Measurements from ENCODE around the gene JADE2.
"Not testable (repeated sequence)": the region's sequence is repeated elsewhere in the genome, so short reads cannot be mapped to it uniquely, and the experiment has no call there.

JADE2 gene

DNA sequence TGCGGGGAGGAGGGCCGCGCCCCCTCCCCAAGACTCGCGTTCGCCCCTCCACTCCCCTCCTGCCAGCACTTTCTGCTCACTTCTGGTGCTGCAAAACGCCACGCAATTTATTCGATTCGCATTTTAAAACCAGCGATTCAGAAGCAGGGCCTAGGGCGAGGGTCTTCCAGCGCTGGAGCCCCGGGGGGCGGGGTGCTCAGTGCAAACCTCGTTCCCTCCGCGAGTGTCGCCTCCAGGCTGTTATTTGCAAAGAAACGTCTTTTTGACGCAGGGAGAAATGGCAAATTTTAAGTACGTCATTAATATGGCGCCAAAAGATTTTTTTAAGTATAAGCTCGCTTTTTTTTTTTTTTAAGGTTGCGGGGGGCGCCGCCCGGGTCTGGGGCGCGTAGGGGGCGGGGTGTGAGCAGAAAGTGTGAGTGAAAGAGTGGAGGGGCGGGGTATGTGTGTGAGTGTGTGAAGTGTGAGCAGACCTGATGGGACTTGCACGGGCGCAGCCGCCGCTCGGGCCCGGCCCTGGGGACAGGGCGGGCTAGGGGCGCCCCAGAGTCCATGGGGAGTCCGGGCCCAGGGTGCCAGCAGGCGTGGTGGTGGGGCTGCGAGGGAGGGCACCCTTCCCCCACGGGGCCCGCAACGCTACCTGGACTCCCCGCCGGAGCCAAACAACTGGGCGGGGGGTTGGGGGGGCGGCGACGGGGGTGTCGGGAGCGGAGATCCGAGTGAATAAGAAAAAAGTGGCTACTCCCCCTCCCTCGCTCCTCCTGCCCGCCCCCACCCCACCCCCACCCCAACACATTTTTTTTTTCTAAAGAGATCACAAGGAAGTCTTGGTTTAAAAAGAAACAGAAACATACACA is at the start of gene JADE2:
JADE2 (plus strand) TSS at position 845 of the 857 bp plus-strand sequence. CDS start 10,188 bp downstream, outside the sequence.
- Histone ChIP-seq H3K4me3 (peak within 1 kb of the TSS; percentile 65 to 95 (median 82)), H3K27ac (peak within 1 kb of the TSS; percentile 72 to 100 (median 98))

DNA sequence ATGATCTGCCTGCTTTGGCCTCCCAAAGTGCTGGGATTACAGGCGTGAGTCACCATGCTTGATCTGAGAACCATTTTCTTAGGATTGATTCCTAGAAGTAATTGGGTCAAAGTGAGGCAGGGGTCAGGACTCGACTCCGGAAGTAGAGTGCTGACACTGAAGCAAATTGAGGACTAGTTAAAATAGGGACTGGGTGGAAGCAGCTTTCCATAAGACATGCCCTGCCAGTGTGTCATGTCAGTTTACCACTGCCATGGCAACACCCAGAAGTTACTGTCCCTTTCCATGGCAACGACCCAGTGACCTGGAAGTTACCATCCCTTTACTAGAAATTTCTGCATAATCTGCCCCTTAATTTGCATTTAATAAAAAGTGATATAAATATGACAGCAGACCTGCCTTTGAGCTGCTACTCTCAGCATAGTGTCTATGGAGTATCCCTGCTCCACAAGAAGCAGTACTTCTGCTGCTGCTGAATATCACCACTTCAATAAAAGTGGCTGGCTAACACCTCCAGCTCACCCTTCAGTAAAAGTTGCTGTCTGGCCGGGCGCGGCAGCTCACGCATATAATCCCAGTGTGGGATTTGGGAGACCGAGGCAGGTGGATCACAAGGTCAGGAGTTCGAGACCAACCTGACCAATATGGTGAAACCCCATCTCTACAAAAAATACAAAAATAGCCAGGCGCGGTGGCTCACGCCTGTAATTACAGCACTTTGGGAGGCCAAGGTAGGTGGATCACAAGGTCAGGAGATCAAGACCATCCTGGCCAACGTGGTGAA is 47.8 kb upstream of the JADE2 start:
- H3K27ac ChIP-seq = no peak overlapping the region
- no peak overlapping the region for H3K4me3 ChIP-seq

DNA sequence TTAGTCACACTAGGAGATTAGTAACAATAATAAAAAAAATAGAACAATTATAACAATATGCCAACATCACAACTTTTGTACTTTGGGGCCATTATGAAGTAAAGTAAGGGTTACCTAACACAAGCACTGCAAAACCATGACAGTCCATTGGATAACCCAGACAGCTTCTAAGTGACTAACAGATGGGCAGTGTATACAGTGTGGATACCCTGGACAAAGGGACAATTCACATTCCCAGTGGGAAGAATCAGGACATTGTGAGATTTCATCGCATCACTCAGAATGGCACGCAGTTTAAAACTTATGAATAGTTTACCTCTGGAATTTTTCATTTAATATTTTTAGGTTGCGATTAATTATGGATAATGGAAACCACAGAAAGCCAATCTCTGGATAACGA is 45.6 kb upstream of the JADE2 start:
- no peak overlapping the region for H3K27ac ChIP-seq
- no peak overlapping the region for H3K4me3 ChIP-seq

DNA sequence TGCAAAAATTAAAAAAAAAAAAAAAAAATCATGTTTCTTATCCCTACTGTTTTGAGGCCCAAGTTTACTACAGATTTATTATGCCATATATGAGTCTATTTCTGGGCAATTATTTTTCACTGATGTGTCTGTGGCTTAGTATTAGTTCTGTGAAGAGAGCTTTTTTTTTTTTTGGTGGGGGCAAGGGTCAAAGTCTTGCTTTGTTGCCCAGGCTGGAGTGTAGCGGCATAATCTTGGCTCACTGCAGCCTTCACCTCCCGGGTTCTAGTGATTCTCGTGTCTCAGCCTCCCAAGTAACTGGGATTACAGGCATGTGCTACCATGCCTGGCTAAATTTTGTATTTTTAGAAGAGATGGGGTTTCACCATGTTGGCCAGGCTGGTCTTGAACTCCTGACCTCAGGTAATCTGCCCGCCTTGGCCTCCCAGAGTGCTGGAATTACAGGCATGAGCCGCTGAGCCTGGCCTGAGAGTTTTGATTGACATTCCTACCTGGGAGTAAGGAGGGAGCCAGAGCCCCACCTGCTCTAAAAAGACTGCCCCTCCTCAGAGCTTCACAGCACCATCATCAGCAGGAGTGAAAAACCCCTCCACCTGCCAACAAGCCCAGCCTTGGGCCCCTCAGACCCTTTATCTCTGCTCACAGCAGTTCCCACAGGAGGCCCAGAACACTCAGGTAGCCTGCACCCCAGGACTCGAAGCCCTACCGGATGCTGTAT is 36.1 kb upstream of the JADE2 start:
- no peak overlapping the region for H3K27ac ChIP-seq

DNA sequence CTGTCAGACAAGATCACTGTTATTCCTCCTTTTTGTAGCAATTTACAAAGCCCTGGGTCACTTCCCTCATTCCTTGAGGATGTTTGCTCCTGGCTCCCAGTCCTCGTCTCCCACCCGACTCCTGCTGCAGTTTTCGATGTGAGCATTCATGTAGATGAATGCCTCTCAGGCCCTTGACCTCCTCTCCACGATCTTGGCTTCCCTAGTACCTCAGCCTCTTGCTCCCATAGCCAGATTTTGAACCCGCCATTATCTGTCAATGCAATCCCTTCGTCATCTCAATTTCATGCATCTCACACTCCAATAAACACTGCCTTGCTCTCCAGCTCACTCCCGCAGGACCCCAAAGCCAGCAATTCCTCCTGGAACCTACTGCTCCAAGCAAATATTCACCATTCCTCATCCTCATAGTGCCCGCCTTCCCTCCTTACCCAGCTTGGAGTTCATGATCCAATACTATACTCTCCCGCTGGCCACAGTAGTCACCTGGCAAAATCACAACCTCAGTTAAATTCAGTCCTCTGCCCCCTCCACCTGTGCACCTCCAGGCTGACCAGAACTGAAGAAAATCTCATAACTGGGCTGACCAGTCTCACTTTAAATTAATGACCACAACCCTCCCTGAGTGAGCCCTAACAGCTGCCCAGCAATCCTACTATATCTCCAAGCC is 35.1 kb upstream of the JADE2 start:
- H3K27ac ChIP-seq = no peak overlapping the region
- no peak overlapping the region for H3K4me3 ChIP-seq

More for the DNA sequence above, 36.1 kb upstream of the JADE2 start:
- H3K4me3 ChIP-seq = no peak overlapping the region

DNA sequence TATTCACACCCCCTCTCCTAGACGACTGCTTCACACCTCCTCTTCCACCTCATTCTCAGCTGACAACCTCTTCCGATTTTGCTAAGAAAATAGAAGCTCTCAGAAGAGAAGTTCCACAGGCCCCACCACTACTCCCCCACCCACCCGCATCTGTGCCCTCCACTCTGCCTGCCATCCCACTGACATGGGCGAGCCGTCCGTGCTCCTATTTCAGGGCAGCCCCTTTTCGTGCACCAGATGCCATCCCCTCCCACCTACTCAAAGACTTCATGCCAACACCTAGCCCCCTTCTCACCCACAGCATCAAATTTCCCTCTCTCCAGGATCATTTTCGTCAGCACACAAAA is 34.6 kb upstream of the JADE2 start:
- H3K4me3 ChIP-seq = no peak overlapping the region
- no peak overlapping the region for H3K27ac ChIP-seq

DNA sequence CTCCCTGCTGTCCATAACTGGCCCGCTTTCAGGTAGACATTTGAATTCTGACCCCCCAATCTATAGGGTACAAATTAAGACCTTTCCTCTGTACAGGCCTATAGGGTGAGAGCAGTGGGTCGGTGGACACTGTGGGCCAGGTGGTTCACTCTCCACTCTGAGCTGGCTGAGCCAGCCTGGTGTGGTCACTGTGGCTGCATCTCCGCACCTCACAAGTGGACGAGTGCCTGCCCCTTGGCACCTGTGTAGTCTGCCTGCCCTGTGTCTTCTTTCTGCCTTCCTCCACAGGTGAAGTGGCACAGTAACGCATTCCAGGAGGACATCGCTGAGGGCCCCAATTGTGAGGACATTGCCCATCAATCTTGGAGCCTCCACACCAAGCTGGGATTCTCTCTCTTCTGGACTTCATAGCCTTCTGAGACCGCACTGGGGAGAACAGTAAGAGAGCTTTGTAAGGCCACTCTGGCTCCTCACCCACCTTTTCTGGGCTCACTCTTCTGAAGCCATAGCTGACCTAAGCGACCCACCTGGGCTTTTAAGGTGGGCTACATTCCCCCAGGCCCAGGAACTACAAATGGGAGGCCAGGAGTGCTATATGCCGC is 33.5 kb upstream of the JADE2 start:
- Histone ChIP-seq H3K27ac (peak overlapping the region in 4 of 21 experiments; percentile 7 to 66 (median 32)), H3K4me3 (no peak overlapping the region)

DNA sequence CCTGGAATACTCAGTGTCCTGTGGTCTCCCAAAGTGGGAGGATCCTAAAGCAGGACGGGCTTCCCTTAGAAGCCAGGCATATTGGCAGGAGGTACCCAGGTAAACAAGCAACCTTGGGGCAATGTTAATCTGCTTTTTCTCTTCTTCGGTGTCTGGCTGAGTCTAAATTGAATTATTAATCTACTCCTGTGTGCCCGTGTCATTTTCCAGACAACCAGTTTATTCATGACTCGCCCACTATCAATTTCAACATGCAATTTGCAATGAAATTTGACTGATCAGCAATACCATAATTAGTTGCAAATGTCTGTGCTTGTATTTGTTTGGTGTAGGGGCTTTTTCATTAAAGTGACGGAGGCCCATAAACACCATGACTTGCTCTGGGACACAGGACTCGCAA is 32.9 kb upstream of the JADE2 start:
- H3K27ac ChIP-seq = peak overlapping the region in 4 of 21 experiments; percentile 7 to 66 (median 32)
- H3K4me3 ChIP-seq = no peak overlapping the region

DNA sequence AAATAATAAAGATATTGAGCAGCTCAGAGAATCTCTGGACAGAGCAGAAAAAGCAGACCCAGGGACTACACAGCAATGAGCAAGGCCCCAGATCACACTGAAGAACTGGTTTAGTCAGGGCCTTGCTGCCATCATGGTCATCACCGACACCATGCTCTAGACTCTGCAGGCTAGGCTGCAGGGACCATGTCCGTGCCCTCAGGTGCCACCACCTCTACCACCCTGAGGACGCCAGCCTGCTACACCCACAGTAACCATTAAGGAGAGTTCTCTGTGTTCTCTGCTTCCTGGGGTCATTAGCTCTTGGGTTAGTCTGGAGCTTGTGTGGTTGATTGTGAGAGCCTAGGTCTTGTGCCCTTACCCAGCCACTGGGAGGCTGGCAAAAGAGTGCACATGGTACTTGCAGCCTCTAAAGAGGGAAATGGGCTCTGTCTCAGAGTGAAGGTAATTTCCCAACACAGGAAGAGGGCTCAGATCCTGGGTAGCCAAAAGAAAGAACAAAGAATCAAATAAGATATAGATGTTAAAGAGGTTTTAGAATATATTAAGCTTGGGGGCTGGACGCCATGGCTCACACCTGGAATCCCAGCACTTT is 31.9 kb upstream of the JADE2 start:
- no peak overlapping the region for H3K4me3 ChIP-seq
- no peak overlapping the region for H3K27ac ChIP-seq

DNA sequence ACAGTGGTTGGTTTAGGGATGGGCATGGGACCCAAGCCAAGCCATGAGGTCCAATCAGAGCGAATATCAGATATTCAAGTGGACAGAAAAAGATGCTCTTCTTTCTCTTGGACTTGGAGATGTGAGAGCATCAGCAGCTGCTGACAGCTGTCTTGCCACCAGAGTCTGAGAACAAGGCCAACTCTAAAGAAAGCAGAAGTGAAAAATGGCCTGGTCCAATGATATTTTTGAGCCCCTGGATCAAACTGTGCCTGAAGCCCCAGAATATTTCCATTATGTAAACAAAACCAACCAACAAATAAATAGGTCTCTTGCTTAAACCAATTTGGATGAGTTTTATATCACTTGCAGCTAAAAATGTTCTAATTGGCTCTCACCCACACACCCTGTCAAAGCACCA is 30.7 kb upstream of the JADE2 start:
- Histone ChIP-seq H3K27ac (no peak overlapping the region), H3K4me3 (no peak overlapping the region)

DNA sequence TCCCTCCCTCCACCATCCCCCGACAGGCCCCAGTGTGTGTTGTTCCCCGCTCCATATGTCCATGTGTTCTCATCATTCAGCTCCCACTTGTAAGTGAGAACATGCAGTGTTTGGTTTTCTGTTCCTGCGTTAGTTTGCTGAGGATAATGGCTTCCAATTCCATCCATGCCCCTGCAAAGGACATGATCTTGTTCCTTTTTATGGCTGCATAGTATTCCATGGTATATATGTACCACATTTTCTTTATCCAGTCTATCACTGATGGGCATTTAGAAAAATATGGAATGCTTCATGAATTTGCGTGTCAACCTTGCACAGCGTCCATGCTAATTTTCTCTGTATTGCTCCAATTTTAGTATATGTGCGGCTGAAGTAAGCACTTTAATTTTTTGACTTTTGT is 25.6 kb upstream of the JADE2 start:
- H3K27ac ChIP-seq, H3K4me3 ChIP-seq: not testable (repeated sequence)

DNA sequence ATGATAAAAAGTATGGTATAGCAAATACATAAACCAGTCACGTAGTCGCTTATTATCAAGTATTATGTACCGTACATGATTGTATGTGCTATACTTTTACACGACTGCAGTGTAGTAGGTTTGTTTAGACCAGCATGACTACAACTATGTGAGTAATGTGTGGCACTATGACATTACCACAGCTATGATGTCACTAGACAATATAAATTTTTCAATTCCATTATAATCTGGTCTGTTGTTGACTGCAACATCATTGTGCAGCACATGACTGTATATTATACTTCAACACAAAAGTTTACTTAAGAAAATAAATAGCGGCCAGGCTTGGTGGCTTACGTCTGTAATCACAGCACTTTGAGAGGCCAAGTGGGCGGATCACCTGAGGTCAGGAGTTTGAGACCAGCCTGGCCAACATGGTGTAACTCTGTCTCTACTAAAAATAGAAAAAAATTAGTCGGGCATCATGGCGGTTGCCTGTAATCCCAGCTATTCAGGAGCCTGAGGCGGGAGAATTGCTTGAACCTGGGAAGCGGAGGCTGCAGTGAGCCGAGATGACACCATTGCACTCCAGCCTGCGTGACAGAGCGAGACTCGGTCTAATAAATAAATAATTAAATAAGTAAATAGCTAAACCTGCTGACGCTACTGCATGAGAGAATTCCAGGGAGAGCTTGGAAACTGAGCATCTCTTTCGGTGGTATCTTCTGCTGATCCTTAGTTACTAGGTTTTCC is 24.6 kb upstream of the JADE2 start:
- H3K4me3 ChIP-seq = no peak overlapping the region
- no peak overlapping the region for H3K27ac ChIP-seq

DNA sequence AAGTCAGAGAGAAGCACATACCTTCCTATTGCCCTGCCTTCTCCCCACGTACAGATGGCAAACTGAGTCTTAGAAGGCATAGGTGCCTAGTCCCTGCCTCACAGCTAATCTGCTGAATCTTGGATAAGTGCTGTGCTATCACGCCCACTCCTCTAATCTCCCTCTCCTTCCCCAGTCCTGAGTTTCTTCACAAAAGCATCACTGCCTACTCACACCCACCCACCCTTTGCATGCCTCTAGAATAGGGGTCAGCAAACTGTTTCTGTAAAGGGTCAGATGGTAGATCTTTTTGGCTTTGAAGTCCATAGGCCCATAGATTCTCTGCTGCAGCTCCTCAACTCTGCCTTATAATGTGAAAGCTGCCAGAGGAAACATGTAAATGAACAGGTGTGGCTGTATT is 23.2 kb upstream of the JADE2 start:
- H3K4me3 ChIP-seq = no peak overlapping the region
- H3K27ac ChIP-seq = peak overlapping the region in 5 of 21 experiments; percentile 2 to 75 (median 57)

DNA sequence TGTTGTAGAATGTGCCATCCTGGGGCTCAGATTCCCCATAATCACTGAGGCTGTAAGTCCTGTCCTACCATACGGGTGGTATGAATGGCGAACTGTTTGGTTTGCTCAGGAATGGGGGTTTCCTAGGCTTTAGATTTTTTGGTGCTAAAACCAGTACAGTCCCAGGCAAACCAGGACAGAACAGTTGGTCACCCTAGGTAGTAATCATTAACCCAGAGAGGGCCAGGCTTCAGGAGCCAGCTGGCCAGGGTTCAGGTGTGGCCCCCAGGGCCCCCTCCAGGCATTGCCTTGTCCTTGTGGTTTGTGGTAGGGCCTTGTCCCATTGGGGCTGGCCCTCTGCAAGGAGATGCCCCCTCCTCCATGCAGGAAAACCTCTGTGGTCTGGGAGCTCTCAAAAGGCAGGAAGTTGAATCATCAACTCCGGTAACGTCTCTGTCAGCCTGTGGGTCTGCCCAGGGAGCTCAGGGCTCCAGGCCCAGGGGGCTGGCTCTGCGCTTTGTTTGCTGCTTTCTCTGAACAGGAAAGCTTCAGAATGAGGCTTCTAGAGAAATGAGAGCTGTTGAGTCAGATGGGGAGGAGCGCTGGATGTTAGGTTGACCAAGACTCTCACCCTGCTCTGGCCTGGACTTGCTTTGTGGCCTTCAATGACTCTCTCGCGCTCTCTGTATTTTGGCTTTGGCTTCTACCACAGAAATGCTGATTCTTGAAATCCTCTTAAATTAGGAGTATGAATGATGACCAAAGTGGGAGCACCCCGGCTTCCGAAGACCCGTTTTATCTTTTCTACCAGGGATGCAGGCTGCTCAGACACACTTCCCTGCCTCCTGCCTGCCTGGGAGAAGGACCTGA is 22.2 kb upstream of the JADE2 start:
- Histone ChIP-seq H3K4me3 (no peak overlapping the region), H3K27ac (peak overlapping the region in 19 of 21 experiments; percentile 52 to 84 (median 74))

DNA sequence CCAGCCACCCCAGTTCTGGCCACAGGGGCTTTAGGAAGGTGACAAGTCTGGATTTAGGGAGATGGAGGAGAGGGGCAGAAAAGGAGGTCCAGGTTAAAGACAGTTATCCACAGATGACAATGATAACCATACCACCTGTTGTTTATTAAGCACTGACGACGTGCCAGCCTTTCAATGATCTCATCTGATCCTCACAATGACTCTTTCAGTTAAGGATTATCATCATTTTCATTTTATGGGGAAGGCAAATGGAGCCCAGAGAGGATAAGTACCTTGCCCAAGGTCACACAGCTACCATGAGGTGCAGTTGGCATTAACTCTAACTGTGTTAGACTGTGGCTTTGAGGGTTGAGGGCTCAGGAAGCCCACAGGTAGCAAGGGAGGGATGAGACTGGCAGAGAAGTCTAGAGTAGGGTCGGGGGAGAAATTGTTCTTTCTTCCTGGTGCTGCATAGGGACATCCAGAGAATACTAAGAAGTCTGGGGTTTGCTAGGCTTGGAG is 21.5 kb upstream of the JADE2 start:
- no peak overlapping the region for H3K4me3 ChIP-seq
- peak overlapping the region in 19 of 21 experiments; percentile 52 to 84 (median 74) for H3K27ac ChIP-seq

DNA sequence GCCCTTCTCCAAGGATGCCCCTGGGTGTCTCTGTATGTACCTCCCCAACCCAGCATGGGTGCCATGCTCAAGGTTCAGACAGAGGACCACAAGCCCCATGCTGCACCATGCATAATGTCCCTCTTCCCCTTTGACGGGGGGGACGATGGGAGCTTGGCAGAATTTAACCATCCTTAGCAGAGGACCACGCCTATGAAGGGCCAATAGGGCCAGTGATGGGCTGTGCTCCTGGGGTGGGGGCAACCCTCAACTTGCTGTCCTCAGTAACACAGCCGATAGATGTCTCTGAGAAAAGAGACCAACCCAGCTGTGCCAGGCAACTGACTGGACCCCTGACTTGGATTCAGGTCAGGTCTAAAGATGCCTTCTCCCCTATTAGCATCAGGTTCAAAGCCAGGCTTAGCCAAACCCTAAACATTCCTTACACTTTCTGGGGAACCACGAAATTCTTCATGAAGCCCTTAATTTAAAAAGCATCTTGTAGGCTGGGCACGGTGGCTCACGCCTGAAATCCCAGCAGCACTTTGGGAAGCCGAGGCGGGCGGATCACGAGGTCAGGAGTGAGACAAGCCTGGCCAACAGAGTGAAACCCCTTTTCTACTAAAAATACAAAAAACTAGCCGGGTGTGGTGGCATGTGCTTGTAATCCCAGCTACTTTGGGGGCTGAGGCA is 20.7 kb upstream of the JADE2 start:
- Histone ChIP-seq H3K4me3 (no peak overlapping the region), H3K27ac (peak overlapping the region in 15 of 21 experiments; percentile 2 to 84 (median 74))

Measured in skin epidermis (tissue), 12 donors.